Measurements from ENCODE around the gene PHF1.
"Not testable (repeated sequence)": the region's sequence is repeated elsewhere in the genome, so short reads cannot be mapped to it uniquely, and the experiment has no call there.

The PHF1 gene

DNA sequence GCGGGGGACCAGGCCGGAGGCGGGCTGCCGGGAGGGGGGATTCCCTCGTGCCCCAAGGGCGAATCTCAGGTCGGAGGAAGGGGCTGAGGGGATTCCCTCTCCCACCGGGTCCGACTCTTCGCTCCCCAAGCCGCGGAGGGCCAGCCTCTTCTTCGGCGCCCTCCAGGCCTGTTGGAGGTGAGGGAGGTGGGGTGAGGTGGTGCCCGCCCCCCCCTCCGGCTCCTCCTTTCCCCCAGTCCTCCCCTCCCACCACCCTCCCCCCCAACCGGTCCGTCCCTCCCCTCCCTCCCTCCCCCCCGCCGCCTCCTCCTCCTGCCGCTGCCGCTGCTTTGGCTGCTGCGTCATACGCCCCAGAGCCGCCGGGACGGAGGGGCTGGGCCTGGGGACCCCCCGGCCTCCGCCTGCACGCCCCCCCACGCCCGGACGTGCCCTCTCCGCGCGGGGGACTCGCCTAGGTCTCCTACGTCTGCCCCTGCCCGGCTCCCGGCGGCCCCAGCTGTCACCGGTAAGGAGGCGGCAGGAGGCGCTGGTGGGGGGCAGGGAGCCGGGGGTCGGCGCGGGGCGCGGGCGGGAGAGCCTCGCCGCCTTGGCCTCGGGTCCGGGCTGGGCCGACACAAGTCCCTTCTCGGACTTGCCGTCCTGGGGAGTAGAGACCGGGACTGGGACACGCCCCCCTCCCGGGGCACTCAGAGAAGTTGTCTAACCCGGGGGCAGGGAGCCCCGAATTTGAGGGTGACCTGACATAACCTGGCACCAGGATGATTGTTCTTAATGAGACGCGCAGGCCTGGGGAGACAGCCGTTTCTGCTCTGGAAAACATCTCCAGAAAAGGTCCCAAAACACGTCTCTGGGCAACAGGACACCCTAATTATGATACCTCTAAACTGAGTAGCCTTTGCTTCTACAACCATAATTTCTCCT lies at the start of gene PHF1:
Gene PHF1, plus strand, starts transcription at position 304 of the 921 bp plus-strand sequence. CDS start 1,250 bp downstream, outside the sequence.
- Histone ChIP-seq H3K27ac (ENCODE audit: low read length) (peak within 1 kb of the TSS; percentile 78), H4K20me1 (ENCODE audit: insufficient read depth, low read length) (no peaks in the 10 kb centered on the region), H3K27me3 (ENCODE audit: low read depth, low read length) (no peaks in the 10 kb centered on the region), H3K4me3 (ENCODE audit: low read length) (peak within 1 kb of the TSS; percentile 92), H3K9ac (ENCODE audit: low read length) (peak within 1 kb of the TSS; percentile 84), H3K36me3 (replicated peaks; ENCODE audit: low read depth, low read length) (peaks cover 32% of the 10 kb centered on the region), H2AFZ (ENCODE audit: low read depth, low read length) (no peak within 1 kb of the TSS; the same call in 1 of the 2 replicates), H3K79me2 (ENCODE audit: low read length) (peaks cover 4% of the 10 kb centered on the region; the same call in 1 of the 2 replicates), H3K4me1 (ENCODE audit: low read length) (peaks cover 22% of the 10 kb centered on the region), H3K9me3 (ENCODE audit: insufficient read depth, low read length) (no peaks in the 10 kb centered on the region), H3K4me2 (ENCODE audit: low read length) (peak within 1 kb of the TSS; percentile 88)
- no peak for TF ChIP-seq EZH2phosphoT487 (IDR thresholded peaks at IDR 0.05; ENCODE audit: low read depth)
- no peak for TF ChIP-seq CTCF (IDR thresholded peaks at IDR 0.05; ENCODE audit: low read depth, low read length)

GRCh38 chr6:33363486-33363885 lies 47.3 kb upstream of the PHF1 start:
- not testable (repeated sequence) for H3K36me3 ChIP-seq (replicated peaks; ENCODE audit: low read depth, low read length); H3K27me3 ChIP-seq (ENCODE audit: low read depth, low read length); H2AFZ ChIP-seq (ENCODE audit: low read depth, low read length); H3K4me2 ChIP-seq (ENCODE audit: low read length); H3K27ac ChIP-seq (ENCODE audit: low read length); H4K20me1 ChIP-seq (ENCODE audit: insufficient read depth, low read length); H3K4me1 ChIP-seq (ENCODE audit: low read length); H3K9ac ChIP-seq (ENCODE audit: low read length); H3K79me2 ChIP-seq (ENCODE audit: low read length); H3K4me3 ChIP-seq (ENCODE audit: low read length); H3K9me3 ChIP-seq (ENCODE audit: insufficient read depth, low read length)

- not testable (repeated sequence) for H3K4me2 ChIP-seq (ENCODE audit: low read length); H3K9me3 ChIP-seq (ENCODE audit: insufficient read depth, low read length); H3K27me3 ChIP-seq (ENCODE audit: low read depth, low read length); H3K4me3 ChIP-seq (ENCODE audit: low read length); H2AFZ ChIP-seq (ENCODE audit: low read depth, low read length); H4K20me1 ChIP-seq (ENCODE audit: insufficient read depth, low read length); H3K27ac ChIP-seq (ENCODE audit: low read length); H3K36me3 ChIP-seq (replicated peaks; ENCODE audit: low read depth, low read length); H3K79me2 ChIP-seq (ENCODE audit: low read length); H3K4me1 ChIP-seq (ENCODE audit: low read length); H3K9ac ChIP-seq (ENCODE audit: low read length)
Observed at GRCh38 chr6:33364475-33365205, 46.2 kb upstream of the PHF1 start.

GRCh38 chr6:33365206-33365971 lies 45.4 kb upstream of the PHF1 start:
- H3K79me2 ChIP-seq (ENCODE audit: low read length); H3K4me3 ChIP-seq (ENCODE audit: low read length); H3K4me1 ChIP-seq (ENCODE audit: low read length); H3K9me3 ChIP-seq (ENCODE audit: insufficient read depth, low read length); H3K27me3 ChIP-seq (ENCODE audit: low read depth, low read length); H2AFZ ChIP-seq (ENCODE audit: low read depth, low read length); H4K20me1 ChIP-seq (ENCODE audit: insufficient read depth, low read length); H3K27ac ChIP-seq (ENCODE audit: low read length); H3K36me3 ChIP-seq (replicated peaks; ENCODE audit: low read depth, low read length); H3K9ac ChIP-seq (ENCODE audit: low read length); H3K4me2 ChIP-seq (ENCODE audit: low read length): not testable (repeated sequence)

DNA sequence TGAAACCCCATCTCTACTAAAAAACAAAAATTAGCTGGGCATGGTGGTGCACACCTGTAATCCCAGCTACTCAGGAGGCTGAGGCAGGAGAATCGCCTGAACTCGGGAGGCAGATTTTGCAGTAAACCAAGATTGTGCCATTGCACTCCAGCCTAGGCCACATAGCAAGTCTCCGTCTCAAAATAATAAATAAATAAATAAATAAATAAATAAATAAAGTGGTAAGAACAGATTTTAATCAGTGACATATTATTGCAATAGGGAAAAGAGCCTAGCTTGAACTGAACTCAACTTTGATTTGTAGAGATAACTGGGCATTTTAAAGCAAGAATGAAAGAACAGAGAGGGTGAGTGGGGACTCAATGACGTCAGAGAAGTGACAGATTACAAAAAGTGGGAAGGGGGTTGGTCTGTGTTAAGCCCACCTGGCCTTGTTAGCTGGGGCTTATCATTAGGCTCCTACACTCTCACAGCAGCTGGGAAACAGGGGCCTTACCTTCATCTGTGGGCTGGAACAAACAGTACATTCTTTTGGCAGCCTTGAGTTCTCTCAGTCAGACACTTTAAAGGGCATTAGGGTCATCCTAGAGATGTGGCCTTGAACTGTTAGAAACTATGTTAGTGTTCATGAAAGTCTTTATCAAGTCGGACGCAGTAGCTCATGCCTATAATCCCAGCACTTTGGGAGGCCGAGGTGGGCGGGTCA lies 43.7 kb upstream of the PHF1 start:
- no peaks in the 10 kb centered on the region for H3K79me2 ChIP-seq (ENCODE audit: low read length)
- H3K27ac ChIP-seq (ENCODE audit: low read length), result no peak overlapping the region

DNA sequence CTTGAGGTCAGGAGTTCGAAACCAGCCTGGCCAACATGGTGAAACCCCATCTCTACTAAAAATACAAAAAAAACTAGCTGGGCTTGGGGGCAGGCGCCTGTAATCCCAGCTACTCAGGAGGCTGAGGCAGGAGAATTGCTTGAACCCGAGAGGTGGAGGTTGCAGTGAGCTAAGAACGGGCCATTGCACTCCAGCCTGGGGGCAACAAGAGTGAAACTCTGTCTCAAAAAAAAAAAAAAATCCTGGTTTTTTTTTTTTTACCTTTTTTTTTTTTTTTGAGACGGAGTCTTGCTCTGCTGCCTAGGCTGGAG lies 43.1 kb upstream of the PHF1 start:
- not testable (repeated sequence) for H3K9ac ChIP-seq (ENCODE audit: low read length); H3K27me3 ChIP-seq (ENCODE audit: low read depth, low read length); H3K4me2 ChIP-seq (ENCODE audit: low read length); H3K4me1 ChIP-seq (ENCODE audit: low read length); H2AFZ ChIP-seq (ENCODE audit: low read depth, low read length); H3K27ac ChIP-seq (ENCODE audit: low read length); H3K36me3 ChIP-seq (replicated peaks; ENCODE audit: low read depth, low read length); H3K9me3 ChIP-seq (ENCODE audit: insufficient read depth, low read length); H3K79me2 ChIP-seq (ENCODE audit: low read length); H4K20me1 ChIP-seq (ENCODE audit: insufficient read depth, low read length); H3K4me3 ChIP-seq (ENCODE audit: low read length)

More for the DNA sequence above, 43.7 kb upstream of the PHF1 start:
- Histone ChIP-seq H3K36me3 (replicated peaks; ENCODE audit: low read depth, low read length) (no peaks in the 10 kb centered on the region), H4K20me1 (ENCODE audit: insufficient read depth, low read length) (no peaks in the 10 kb centered on the region), H3K9ac (ENCODE audit: low read length) (no peak overlapping the region), H3K4me3 (ENCODE audit: low read length) (no peak overlapping the region), H3K4me2 (ENCODE audit: low read length) (no peak overlapping the region), H3K4me1 (ENCODE audit: low read length) (no peaks in the 10 kb centered on the region), H2AFZ (ENCODE audit: low read depth, low read length) (no peak overlapping the region), H3K9me3 (ENCODE audit: insufficient read depth, low read length) (no peaks in the 10 kb centered on the region), H3K27me3 (ENCODE audit: low read depth, low read length) (no peaks in the 10 kb centered on the region)
- TF ChIP-seq EZH2phosphoT487 (IDR thresholded peaks at IDR 0.05; ENCODE audit: low read depth), result no peak
- TF ChIP-seq CTCF (IDR thresholded peaks at IDR 0.05; ENCODE audit: low read depth, low read length), result no peak

- not testable (repeated sequence) for H3K27me3 ChIP-seq (ENCODE audit: low read depth, low read length); H4K20me1 ChIP-seq (ENCODE audit: insufficient read depth, low read length); H3K4me1 ChIP-seq (ENCODE audit: low read length); H3K27ac ChIP-seq (ENCODE audit: low read length); H3K79me2 ChIP-seq (ENCODE audit: low read length); H3K9ac ChIP-seq (ENCODE audit: low read length); H3K4me2 ChIP-seq (ENCODE audit: low read length); H3K36me3 ChIP-seq (replicated peaks; ENCODE audit: low read depth, low read length); H3K4me3 ChIP-seq (ENCODE audit: low read length); H2AFZ ChIP-seq (ENCODE audit: low read depth, low read length); H3K9me3 ChIP-seq (ENCODE audit: insufficient read depth, low read length)
Observed at GRCh38 chr6:33371901-33372300, 38.9 kb upstream of the PHF1 start.

All from OCI-LY3 (cell line).